HG03039 (cell line): ENCODE results near the gene GOLIM4.
"Not testable (repeated sequence)": the region's sequence is repeated elsewhere in the genome, so short reads cannot be mapped to it uniquely, and the experiment has no call there.

Experiments used
- ATAC-seq: cut with Tn5 transposase; IDR thresholded peaks from one replicate; pipeline ENCODE4 v1.9.1; 2021; ENCODE audit warnings: mild to moderate bottlenecking, moderate library complexity; ENCODE audit not compliant: unreplicated experiment

The GOLIM4 gene, protein sequence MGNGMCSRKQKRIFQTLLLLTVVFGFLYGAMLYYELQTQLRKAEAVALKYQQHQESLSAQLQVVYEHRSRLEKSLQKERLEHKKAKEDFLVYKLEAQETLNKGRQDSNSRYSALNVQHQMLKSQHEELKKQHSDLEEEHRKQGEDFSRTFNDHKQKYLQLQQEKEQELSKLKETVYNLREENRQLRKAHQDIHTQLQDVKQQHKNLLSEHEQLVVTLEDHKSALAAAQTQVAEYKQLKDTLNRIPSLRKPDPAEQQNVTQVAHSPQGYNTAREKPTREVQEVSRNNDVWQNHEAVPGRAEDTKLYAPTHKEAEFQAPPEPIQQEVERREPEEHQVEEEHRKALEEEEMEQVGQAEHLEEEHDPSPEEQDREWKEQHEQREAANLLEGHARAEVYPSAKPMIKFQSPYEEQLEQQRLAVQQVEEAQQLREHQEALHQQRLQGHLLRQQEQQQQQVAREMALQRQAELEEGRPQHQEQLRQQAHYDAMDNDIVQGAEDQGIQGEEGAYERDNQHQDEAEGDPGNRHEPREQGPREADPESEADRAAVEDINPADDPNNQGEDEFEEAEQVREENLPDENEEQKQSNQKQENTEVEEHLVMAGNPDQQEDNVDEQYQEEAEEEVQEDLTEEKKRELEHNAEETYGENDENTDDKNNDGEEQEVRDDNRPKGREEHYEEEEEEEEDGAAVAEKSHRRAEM

DNA sequence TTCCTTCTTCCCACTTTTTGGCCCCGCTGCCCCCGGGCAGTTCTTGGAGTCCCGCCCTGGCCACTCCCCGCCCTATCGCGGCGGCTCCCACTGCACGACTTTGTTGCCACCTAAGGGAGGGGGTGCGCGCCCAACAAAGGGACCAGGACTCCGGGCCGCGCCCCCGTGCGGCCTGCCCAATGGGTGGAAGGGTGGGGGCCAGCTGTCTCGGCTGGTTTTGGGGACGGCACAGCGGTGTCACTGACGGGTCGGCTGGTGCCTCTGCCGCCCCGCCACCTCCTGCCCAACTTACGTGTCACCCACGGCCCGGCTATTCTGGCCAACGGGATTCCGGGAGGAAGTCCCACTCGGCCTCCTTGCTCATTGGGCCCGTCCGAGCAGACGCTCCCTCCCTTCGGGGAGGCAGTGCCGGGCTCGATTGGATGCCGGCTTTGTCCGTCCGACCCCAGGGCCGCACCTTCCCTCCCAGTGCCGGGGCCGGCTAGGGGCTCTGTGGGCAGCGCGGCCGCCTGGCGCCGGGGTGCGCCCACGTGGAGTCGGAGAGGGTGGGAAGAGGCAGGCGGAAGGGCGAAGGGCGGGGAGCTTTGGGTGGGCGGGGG lies at the start of gene GOLIM4:
Gene GOLIM4, minus strand, starts transcription at position 314 of the 599 bp plus-strand sequence. CDS start 639 bp downstream, outside the sequence.
- peak; percentile 90 for ATAC-seq

DNA sequence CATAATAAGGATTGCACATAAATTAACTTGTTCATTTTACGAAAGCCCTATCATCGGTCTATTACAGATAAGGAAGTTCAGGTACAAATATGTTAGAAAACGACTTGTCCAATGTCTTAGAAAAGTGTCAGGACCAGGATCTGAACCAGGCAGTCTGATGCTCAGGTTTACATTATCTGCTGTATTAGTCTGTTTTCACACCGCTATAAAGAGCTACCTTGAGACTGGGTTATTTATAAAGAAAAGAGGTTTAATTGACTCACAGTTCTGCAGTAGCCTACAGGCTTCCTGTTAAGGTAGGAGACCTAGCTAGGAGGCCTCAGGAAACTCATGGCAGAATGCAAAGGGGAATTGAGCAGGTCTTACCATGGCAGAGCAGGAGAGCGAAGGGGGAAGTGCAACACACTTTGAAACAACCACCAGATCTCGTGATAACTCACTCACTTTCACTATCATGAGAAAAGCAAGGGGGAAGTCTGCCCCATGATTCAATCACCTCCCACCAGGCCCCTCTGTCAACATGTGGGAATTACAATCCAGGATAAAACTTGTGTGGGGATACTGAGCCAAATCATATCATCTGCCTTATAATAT lies 45.8 kb upstream of the GOLIM4 start:
- ATAC-seq = no peak

DNA sequence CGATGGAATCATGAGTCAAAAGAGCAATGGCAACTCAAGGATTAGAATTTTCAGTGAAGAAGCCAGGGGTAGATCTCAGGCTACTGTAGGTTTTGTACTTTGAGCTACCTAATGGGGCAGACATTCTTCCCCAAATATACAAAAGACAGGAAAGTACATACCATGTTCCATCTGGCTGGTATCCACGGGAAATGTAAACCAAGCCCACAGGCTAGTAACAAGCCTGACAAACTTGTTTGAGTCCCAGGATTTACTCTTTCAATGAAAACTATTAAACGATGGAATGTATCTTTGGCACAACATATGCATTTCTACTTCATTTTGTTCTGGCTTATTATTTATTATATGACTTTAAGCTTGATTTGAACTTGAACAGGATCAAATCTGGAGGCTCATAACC lies 44.2 kb upstream of the GOLIM4 start:
- ATAC-seq = no peak

DNA sequence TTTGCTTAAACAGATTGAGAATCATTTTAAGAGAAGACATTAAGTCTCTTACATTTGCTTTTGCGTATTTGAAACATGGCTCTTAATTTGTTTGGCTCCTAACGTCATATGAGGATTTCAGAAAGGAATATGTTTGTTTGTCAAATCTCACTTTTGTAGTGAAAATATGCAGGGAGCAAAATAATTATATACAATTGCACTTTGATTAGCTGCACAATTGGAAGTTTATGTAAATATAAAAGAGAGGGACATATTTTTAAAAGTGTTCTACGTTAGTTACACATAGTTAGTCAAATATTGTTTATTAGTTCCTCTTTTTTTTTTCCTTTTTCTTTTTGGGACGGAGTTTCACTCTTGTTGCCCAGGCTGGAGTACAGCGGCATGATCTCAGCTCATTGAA lies 42.7 kb upstream of the GOLIM4 start:
- ATAC-seq = no peak

DNA sequence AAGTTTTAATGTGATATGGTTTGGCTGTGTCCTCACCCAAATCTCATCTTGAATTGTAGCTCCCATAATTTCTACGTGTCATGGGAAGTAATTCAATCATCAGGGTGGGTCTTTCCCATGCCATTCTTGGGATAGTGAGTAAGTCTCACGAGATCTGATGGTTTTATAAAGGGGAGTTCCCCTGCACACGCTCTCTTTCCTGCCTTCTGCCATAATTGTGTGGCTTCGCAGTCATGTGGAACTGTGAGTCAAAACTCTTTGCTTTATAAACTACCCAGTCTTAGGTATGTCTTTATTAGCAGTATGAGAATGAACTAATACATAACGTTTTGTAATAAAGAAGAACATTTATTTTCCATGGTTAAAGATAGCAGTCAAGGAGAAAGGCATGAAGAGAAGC lies 39.2 kb upstream of the GOLIM4 start:
- peak; percentile 67 for ATAC-seq

DNA sequence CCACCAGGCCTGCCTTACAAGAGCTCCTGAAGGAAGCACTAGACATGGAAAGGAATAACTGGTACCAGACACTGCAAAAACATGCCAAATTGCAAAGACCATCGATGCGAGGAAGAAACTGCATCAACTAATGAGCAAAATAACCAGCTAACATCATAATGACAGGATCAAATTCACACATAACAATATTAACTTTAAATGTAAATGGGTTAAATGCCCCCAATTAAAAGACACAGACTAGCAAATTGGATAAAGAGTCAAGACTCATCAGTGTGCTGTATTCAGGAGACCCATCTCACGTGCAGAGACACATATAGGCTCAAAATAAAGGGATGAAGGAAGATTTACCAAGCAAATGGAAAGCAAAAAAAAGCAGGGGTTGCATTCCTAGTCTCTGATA lies 34.5 kb upstream of the GOLIM4 start:
- ATAC-seq = not testable (repeated sequence)

DNA sequence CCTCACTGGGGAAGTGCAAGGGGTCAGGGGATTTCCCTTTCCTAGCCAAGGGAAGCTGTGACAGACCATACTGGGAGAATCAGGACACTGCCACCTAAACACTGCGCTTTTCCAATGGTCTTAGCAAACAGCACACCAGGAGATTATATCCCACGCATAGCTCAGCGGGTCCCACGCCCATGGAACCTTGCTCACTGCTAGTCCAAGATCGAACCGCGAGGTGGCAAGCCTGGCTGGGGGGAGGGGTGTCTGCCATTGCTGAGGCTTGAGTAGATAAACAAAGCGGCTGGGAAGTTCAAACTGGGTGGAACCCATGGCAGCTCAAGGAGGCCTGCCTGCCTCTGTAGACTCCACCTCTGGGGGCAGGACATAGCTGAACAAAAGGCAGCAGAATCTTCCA lies 32.7 kb upstream of the GOLIM4 start:
- ATAC-seq = not testable (repeated sequence)

DNA sequence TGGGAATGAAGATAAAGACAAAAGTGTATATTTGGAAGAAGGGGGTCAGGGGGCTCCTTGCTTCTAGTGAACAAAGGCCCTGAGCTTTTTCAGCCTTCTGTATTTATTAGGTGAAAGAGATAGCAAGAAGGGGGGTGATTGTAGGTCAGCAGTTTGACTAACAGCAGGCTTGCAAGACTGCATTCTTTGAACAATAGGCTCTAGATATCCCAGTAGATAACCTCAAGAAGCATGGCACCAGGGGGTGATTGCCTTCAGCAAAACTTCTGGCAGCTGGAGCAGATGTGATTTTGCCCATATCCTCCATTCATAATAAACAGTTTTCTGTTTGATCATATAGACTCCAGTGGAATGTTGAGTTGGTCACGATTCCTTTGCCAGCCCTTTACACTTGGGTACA lies 31.7 kb upstream of the GOLIM4 start:
- no peak for ATAC-seq

DNA sequence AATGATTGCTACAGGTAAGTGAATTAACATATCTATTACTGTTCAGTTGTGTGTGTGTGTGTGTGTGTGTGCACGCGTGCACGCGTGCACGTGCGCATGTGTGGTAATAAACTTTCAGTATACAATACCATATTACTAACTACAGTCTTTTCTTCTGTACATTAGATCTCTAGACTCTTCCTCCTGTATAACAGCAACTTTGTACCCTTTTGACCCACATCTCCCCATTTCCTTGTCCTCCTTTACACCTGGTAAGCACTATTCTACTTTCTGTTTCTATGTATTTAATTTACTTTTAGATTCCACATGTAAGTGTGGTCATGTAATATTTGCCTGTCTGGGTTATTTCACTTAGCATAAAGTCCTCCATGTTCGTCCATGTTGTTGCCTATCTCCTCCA lies 29.1 kb upstream of the GOLIM4 start:
- no peak for ATAC-seq

DNA sequence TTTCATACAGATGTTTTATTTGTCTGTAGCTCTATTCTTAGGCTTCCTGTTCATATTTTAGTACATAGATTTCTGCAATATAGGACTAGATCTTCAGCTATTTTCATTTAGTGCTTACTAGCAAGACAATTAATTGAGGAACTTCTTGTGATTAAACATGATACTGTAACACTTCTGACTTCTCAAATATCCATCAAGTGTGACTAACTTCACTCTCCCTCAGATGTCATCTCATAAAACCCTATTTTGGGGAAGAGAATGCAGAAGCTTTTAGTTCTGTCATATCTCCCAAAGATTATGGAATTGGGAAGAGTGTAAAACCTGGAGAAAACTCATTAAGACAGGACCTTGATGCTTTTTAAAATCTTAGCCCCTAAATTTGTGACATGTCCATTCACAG lies 28.6 kb upstream of the GOLIM4 start:
- no peak for ATAC-seq

DNA sequence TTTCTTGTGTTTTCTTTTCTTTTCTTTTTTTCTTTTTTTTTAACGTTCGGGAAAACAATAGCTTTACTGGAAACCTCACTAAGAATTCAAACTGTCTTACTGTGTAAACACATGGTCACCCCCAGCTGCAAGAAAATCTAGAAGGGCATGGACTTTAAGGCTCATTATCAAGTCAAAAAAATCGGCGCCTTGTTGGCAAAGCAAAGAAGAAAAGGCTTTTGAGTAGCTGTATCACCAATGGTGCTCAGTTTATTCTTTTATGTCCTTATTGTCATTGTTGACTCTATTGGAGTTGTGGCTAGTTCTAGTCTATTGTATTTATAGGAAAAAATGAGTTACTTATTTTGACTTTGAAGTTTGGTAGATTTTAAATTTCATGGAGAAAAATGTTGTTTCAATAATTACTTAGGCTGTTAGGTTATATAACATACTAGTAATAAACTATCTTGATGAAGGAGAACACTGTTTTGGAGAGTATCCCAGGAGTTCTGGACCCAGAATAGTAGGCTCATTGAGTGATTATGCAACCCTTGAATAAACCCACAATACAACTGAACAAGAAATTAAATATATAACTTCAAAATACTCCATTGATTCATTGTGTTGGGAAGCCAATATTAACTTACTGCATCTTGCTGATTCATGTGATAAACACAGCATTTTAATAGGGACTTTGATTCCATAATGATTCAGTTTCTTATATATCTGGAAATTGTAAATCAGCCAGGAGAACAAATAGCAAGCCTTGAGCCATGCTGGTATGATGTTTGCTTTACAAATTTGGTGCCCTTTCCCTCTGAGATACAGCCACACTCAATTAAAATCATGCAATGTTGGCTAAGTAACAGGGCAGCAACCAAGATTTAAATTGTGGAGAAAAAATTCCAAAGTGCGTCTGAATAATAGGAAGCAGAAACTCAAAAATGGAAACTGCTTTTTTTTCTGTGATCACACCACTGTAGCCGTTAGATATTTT lies 27.8 kb upstream of the GOLIM4 start:
- ATAC-seq = no peak

DNA sequence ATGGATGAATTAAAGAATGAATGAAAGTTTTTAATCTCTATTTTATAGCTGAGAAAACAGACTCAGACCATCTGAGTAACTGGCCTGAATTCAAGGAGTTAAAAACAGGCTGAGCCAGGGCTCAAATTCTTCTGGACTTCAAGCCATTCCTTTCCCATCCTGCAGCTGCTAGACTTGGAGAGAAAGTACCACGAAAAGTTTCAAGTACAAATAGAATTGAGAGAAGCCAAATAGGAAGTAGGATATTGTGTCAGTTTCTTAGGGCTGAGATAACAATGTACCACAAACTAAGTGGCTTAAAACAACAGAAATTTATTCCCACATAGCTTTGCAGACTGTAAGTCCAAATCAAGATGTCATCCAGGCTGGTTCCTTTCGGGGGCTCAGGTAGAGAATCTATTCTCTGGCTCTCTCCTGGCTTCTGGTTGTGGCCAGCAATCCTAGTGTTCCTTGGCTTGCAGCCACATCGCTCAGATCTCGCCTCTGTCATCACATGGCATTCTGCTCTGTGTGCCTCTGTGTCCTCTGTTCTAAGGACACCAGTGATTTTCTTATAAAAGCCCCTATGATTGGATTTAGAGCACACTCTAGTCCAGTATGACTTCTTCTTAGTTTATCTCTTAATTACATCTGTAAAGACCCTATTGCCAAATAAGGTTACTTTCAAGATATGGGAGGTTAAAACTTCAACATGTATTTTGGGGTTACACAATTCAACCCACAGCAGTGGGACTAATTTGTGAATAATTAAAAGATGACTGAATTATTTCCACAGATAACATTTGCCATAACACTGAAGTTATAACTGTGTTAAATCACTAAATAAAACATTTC lies 25.7 kb upstream of the GOLIM4 start:
- ATAC-seq = no peak

DNA sequence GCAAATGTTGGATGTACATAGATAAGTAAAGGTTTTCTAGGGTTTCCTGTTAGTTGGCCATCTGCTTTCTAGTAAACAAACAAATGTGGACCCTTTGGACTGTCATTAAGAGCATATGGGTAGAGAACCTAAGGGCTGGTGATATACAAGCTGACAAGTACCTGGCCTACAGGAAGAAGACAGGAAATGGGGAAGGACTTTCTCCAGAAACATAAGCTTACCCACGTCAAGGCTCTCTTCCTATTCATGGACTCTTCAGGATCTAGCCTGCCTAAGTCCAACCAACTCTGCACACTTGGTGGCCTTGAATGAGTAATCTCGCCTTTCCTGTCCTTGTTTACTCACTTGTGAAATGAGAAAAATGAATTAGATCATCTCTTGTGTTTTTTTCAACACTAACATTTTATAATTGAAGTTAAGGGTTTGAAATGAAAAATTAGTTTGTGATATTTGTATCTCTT lies 22.2 kb upstream of the GOLIM4 start:
- ATAC-seq = no peak

DNA sequence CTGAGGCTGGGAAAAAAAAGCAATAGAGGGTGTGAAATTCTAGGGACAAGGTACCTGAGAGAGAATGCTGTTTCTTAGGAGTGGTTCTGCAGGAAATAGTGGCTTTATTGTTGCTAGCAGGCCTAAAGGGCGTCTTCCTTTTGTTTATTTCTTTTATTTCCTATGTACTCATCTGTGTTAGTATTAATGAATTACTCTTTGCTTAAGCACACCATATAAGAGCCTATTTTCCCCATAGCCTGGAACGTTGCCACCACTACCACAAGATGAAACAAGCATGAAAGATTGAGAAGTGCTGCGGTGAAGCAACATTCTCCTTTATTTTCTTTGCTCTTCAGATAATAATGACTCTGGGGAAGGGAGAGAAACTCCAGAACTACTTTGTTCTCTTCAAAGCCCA lies 21.3 kb upstream of the GOLIM4 start:
- ATAC-seq = no peak

DNA sequence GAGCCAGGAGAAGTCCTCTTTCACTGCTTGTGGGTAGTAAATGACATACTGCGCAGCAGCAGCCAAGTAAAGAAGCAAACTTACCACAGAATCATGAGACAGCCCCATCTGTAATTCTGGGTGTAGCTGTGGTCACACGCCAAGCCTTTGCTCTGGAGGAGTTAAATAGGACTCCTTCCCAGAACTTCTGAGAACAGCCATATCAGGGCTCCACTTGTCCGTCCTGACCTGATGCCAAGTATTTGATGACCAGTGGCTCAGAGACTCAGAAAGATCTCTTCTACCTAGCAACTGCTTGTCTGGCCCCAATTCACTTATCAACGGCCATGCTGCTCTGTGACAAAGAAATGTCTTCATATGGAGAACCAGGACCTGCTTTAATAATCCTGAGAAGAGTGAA lies 20.6 kb upstream of the GOLIM4 start:
- ATAC-seq = no peak

DNA sequence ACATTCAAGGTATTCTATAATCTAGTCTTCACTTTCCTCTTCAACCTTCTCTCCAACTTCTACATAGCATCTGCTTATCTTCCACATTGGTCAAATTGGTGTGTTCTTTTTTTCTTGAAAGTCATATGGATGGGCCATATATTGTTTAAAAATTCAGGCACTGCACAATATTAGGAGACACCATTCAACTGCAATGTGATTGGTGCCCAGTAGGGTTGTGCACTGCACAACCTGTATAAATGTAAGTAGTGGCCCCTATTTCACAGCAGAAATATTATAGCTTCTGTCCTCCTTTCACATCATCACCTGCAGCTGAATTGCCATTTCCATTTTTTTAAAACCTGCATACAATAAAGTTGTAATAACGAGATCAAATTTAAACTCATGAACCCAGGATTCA lies 18.1 kb upstream of the GOLIM4 start:
- no peak for ATAC-seq

DNA sequence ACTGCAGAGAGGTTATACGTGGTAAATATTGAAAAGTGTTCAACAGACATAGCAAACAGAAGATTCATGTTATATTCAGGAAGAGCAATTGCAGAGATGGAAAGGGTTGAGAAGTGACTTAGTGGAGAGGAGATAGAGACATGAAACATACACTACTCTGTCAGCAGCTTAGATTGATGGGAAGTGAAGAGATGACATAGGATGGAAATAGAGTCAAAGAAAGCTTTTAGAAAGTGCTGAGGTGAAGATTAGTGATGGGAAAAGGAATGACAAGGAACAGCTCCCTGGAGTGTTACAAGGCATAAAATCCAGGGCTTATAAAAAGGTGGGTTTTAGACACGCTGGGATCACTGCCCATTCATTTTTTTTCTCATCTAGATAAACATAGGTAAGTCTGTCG lies 17.2 kb upstream of the GOLIM4 start:
- no peak for ATAC-seq

DNA sequence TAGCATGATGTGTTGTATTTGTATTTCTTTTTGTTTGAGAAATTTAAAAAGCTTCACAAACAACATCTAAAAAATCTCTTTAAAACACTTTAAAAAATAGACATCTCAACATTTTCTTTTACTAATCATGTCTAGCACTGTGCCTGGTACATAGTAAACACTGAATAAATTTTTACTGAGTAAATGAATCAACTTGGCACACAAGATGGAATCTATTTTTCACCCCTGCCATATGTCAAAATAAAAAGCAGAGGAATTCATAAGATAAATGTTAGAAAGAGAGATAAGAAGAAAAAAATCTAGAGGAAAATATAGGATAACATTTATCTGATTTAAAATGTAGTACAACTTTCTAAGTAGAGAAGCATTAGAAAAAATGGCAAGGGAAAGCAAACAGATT lies 8.6 kb upstream of the GOLIM4 start:
- ATAC-seq = no peak

DNA sequence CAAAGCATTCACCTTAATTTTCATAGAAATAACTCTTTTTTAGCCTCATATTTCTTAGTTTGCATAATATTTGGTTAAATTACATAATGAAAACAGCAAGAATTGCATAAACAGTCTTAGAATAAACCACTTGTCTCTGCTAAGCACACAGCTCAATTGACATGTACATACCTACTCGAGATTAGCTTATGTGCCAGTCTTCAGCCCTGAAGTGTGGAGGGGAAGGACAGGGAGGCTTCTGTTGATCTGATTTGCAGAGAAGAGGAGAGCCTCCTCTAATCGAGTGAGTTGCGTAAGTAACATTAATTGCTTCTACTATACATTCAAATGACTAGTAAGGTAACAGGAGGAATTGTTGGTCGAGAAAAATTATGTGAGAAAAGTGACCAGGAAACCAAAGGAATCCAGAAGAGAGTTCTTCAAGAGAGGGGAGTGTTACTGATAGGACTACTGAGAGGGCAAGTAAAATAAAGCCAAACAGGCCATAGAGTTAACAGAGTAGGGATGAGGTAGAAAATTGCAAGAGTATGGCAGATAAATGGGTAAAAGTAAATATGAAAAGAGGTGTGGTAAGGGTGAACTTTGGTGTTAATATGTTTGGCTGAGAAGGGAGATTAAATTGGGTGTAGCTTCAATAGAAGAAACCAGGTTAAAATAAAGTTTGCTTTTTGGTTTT lies 7.1 kb upstream of the GOLIM4 start:
- no peak for ATAC-seq
